ENCODE measurements around the gene PRPS1.

Gene PRPS1

GRCh38 chrX:107691024-107691448 is 62.7 kb downstream of the PRPS1 start:
- no peak for TF ChIP-seq TAF1 (IDR thresholded peaks at IDR 0.05; ENCODE audit: borderline replicate concordance, insufficient read depth, low read length)
- TF ChIP-seq REST (IDR thresholded peaks at IDR 0.05; ENCODE audit: insufficient read depth in 1 of 2, low read depth in 2 of 2, low read length in 2 of 2) = no peak
- TF ChIP-seq SIN3A (IDR thresholded peaks at IDR 0.05; ENCODE audit: borderline replicate concordance, insufficient read depth, low read length) = no peak
- no peak for TF ChIP-seq FOXP2 (optimal IDR thresholded peaks at IDR 0.05; ENCODE audit: borderline replicate concordance, extremely low read depth, extremely low read length, insufficient read depth)
- TF ChIP-seq POLR2AphosphoS5 (IDR thresholded peaks at IDR 0.05; ENCODE audit: low read depth, low read length) = no peak

GRCh38 chrX:107699616-107700015 is 71.3 kb downstream of the PRPS1 start:
- TF ChIP-seq POLR2AphosphoS5 (IDR thresholded peaks at IDR 0.05; ENCODE audit: low read depth, low read length) (no peak), TAF1 (IDR thresholded peaks at IDR 0.05; ENCODE audit: borderline replicate concordance, insufficient read depth, low read length) (no peak), FOXP2 (optimal IDR thresholded peaks at IDR 0.05; ENCODE audit: borderline replicate concordance, extremely low read depth, extremely low read length, insufficient read depth) (no peak), REST (IDR thresholded peaks at IDR 0.05; ENCODE audit: insufficient read depth in 1 of 2, low read depth in 2 of 2, low read length in 2 of 2) (no peak), SIN3A (IDR thresholded peaks at IDR 0.05; ENCODE audit: borderline replicate concordance, insufficient read depth, low read length) (no peak)

GRCh38 chrX:107700317-107700774 is 72.0 kb downstream of the PRPS1 start:
- TF ChIP-seq TAF1 (IDR thresholded peaks at IDR 0.05; ENCODE audit: borderline replicate concordance, insufficient read depth, low read length) = no peak
- no peak for TF ChIP-seq FOXP2 (optimal IDR thresholded peaks at IDR 0.05; ENCODE audit: borderline replicate concordance, extremely low read depth, extremely low read length, insufficient read depth)

Data from PFSK-1 (cell line).